ENCODE measurements around the gene GADD45G. TPM values are rescaled to one million over a fixed set of nuclear protein-coding genes. Genes with fewer than 3 reads are reported as not detected.

GADD45G gene
- 0.92 TPM in 1 of 2 replicates, not detected in the other for total RNA-seq (2014; rRNA removed)
- polyA plus RNA-seq (2012), result 0.69 TPM

GRCh38 chr9:89604729-89605464, at the start of gene GADD45G:
Gene GADD45G (plus strand): TSS chr9:89605012. CDS start chr9:89605122, 110 bp downstream.
- peak; percentile 34 for DNase-seq (ENCODE audit: low read depth)

- no peak for DNase-seq (ENCODE audit: low read depth)
These were observed 49.8 kb upstream of the GADD45G start for GRCh38 chr9:89555036-89555415.

GRCh38 chr9:89555451-89556375, 49.1 kb upstream of the GADD45G start:
- DNase-seq (ENCODE audit: low read depth), result no peak

GRCh38 chr9:89558196-89558899, 46.5 kb upstream of the GADD45G start:
- DNase-seq (ENCODE audit: low read depth), result no peak

- no peak for DNase-seq (ENCODE audit: low read depth)
These were observed 45.9 kb upstream of the GADD45G start for GRCh38 chr9:89558948-89559347.

GRCh38 chr9:89562186-89562814, 42.5 kb upstream of the GADD45G start:
- no peak for DNase-seq (ENCODE audit: low read depth)

GRCh38 chr9:89563571-89564345, 41.1 kb upstream of the GADD45G start:
- no peak for DNase-seq (ENCODE audit: low read depth)

- DNase-seq (ENCODE audit: low read depth), result peak; percentile 0
These were observed 40.4 kb upstream of the GADD45G start for GRCh38 chr9:89564346-89564878.

GRCh38 chr9:89567649-89568048, 37.2 kb upstream of the GADD45G start:
- DNase-seq (ENCODE audit: low read depth), result no peak

- DNase-seq (ENCODE audit: low read depth), result no peak
These were observed 30.5 kb upstream of the GADD45G start for GRCh38 chr9:89574309-89574708.

- peak; percentile 21 for DNase-seq (ENCODE audit: low read depth)
These were observed 28.4 kb upstream of the GADD45G start for GRCh38 chr9:89576404-89576839.

- DNase-seq (ENCODE audit: low read depth), result no peak
These were observed 27.4 kb upstream of the GADD45G start for GRCh38 chr9:89577363-89577762.

- DNase-seq (ENCODE audit: low read depth), result no peak
These were observed 24.9 kb upstream of the GADD45G start for GRCh38 chr9:89579741-89580385.

GRCh38 chr9:89586311-89586710, 18.5 kb upstream of the GADD45G start:
- no peak for DNase-seq (ENCODE audit: low read depth)

GRCh38 chr9:89588271-89588879, 16.4 kb upstream of the GADD45G start:
- no peak for DNase-seq (ENCODE audit: low read depth)

- no peak for DNase-seq (ENCODE audit: low read depth)
These were observed 14.4 kb upstream of the GADD45G start for GRCh38 chr9:89590415-89590814.

- DNase-seq (ENCODE audit: low read depth), result no peak
These were observed 13.3 kb upstream of the GADD45G start for GRCh38 chr9:89591274-89592212.

GRCh38 chr9:89592213-89592815, 12.5 kb upstream of the GADD45G start:
- DNase-seq (ENCODE audit: low read depth), result no peak
